Islet precursor cell (in vitro differentiated cells): ENCODE data around the gene VANGL2.
A peak's percentile ranks its signal among the peaks of the same experiment; 100 is the strongest.

Experiments
- DNase-seq: peaks from one replicate; pipeline ENCODE4 v3.0.0-alpha.2; 2018

Gene VANGL2

DNA sequence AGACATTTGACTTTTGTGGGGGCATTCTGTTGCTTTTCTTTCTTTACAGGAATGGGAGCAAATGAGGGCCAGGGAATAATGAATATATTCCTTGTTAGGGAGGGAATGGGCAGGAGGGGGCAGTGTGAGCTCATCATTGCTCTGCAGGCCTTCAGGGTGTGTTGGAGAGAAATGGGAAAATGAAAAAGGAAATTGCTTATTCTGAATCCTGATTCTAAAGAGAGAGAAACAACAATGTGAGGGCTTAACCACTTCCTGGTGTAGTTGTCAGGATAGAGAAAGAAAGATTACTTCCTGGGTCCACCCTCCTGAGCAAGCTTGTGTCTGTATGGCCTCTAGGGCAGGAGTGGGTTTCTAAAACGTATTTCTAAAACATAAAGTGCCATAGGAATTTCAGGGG is 28.3 kb downstream of the VANGL2 start:
- no peak for DNase-seq

DNA sequence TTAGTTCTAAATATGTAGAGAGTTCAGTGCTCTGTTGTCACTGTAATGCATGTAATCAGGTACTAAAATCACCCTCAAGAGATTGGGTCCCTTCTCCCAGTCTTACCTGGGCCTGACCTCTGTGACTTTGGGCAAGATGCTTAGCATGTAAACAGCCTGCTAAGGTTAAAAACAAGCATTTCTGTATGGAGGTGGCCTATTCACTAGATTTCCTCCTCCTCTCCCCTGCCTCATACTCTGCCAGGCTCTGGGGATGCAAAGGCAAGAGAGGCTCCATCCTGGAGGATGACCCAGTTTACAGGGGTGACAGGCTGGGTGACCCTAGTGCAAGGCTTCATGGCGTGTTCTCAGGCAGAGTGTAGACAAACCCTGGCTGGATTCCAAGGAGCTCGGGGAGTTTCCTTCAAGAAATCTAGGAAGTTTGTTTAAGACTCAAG is 28.8 kb downstream of the VANGL2 start:
- no peak for DNase-seq

DNA sequence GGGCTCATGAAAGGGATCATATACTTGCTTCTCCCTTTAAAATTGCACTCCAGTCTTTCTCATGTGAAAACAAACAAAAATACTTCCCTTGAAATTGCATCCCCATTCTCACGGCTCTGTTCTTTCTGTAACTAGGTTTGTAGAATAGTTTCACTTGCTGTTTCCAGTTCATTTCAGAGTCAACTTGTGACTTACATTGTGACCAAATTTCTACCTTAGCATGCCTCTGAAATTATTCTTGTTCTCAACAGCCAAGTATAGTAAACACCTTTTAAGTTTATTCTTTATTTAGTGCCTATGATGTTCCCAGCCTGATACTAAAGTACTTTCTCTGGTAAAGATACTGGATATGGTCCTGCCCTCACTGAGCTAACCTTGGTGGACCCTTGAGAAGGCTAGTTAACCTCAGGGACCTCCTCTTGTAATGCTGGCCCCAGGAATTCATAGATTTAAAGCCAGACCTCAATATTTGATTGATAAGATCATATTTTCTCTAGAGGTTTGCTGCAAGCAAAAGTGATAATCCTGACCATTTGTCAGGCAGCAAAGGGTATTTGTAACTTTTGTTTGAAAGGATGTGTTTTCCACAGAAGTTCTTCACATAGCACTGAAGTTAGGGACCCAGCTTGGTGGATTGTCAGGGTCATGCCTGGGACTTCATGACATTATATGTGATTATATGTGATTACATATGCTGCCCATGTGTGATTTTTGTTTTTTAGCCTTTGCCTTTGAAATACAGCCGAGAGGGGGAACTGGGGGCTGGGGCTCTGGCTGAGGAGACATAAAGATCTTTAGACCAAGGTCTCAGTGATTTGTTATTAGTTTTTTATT is 29.6 kb downstream of the VANGL2 start:
- DNase-seq = no peak

DNA sequence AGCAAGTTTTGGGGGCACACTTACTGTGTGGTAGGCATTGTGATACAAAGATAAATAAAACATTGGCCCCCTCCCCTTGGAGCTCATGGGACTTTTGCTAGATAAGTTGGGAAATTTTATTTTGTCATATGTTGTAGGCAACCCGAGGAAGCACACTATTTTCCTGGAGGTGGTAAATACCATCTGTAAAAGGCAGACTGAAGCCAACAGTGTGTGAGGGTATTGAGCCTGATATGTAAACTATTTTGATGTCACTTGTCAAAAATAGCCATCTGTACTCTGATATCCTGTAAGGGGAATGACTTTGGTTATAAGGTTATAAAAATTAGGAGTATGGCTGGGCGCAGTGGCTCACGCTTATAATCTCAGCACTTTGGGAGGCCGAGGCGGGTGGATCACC is 30.6 kb downstream of the VANGL2 start:
- DNase-seq = no peak

DNA sequence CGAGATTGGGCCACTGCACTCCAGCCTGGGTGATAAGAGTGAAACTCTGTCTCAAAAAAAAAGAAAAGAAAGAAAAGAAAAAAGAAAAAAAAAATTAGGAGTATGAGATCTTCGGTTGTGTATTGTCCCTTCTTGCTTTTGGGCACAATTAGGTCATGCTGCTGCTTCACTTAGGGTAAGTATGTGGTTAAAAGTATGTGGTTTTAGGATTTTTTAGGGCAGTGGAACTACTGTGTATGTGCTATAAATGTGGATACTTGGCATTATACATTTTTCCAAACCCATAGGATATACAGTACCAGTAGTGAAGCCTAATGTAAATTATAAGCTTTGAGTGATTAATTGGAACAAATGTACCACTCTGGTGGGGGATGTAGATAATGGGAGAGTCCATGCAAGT is 31.2 kb downstream of the VANGL2 start:
- no peak for DNase-seq

DNA sequence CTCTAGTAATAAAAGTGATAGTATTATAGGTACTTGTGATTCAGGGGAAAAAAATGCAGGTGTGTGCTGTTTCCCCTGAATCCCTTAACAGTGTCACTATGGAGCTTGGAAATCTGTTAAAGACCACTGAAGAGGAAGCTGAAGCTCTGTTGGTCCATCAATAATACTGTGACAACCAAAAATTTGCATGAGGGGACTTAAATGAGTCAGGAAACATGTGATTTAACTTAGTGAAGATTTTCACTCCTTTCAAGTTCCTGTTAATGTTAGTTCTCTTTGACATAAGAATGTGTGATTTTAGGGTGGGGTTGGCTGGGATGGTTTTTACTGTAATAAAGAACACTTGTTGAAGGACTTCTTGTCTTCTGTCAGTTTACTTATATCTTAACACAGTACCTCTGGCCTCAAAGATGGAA is 32.0 kb downstream of the VANGL2 start:
- no peak for DNase-seq

DNA sequence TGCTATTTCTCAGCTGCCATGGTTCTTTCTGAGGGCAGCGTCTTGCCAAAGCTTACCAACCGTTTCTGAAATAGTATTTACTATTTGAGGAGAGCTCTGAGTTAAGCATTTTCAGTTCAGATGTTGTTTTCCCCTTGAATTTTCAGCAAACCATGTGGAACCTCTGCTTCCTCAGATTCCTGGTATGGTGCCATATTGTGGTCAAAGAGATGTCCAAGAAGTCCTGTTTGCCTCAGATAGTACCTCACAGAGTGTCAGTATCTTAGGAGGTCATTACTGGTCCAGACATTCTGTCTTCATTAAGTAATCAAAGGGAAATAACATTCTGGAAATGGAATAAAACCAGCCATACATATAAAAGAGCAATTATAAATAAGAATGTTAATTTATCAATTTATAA is 36.6 kb downstream of the VANGL2 start:
- no peak for DNase-seq

DNA sequence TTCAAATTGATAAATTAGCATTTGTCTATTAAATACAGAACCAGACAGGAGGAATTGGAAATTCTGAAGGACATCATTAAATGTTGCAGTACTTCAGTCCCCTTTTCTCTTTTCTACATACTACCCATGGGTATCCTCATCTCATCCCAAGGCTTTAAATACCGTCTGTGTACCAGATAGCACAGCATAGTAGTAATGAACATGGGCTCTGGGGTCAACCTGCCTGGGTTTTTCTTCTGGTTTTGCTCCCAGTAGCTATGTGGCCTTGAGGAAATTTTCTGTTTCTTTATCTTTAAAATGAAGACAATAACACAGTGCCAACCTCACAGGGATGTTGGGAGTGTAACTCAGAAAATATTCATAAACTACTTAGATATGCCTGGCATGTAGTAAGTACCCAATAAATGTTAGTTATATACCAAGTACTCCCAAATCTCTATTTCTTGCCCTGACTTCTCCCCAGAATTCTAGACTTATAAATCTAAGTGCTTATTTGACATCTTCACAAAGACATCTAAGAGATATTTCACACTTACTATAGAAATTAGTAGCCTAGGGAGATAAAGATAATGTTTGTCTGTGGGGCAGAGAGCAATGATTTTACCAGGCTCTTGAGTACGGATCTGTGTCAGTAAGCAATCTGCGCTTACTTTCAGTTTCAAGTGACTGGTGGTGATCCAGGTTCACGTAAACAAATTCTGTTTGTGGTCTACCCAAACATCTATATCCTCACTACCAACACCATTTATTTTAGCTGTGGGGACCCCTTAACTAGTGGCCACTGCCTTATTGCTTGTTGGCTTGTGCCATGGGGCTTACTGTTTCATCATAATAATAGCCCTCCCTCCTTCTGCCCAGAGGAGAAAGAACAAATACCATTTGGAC is 37.3 kb downstream of the VANGL2 start:
- DNase-seq = no peak

DNA sequence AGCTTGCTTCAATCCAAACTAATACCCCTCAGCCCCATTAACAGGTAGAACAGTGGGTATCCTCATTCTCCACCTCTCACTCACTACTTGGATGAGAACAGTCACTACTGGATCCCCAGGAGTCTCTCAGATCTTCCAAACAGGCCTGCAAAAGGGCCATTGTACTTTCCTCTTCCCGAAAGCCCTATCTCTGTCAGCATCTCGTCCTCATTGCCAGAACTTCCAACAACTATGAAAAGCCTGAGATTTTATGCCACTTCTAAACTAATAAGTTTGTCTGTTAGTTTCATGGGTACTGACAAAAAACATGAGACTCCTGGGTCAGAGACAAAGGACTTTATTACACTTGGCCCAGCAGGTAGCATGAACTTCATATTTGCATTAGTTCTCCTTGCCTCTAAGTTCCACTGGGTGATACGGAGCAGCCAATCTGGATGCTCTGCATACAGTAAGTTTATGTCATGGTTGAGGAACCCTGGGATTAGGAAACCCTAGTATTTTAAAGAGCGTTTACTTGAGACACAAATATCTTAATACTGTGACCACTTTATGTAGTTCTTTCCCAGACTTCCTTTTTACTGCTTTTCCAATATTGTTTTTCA is 38.1 kb downstream of the VANGL2 start:
- no peak for DNase-seq

DNA sequence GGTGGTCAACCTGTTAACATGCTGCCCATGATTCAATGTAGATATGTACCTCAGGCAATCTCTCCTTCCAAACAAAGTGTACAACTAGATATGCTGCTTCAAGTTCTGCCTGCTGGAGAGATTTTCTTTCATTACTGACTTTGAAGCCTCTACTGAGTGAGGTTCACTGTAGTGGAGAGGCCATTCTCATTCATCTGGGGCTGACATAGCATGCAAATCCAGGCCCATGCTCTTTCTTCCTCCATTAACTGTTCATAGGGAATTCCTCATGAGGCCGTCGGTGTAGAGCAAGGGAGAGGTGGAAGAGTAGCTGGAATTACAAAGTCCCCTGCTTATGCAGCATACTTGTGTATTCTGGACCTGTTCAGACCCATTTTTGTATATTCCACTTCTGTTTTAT is 38.6 kb downstream of the VANGL2 start:
- DNase-seq = no peak

DNA sequence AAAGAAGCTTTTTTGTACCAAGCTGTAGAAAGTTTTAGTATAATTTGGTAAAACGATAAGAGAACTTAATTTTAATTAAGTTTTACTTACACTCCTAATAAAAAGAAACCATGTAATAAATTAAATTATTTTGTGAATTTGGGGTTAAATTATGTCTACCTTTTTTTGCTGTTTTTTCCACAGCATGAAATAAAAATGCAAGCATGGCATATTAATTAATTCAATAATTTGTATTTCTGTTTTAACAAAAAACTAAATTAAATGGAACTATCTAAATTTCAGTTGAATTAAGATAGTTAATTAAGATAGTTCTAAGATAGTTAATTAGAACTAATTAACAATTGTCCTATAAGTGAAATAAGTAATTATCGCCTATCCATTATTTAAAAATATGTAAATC is 39.4 kb downstream of the VANGL2 start:
- DNase-seq = no peak

DNA sequence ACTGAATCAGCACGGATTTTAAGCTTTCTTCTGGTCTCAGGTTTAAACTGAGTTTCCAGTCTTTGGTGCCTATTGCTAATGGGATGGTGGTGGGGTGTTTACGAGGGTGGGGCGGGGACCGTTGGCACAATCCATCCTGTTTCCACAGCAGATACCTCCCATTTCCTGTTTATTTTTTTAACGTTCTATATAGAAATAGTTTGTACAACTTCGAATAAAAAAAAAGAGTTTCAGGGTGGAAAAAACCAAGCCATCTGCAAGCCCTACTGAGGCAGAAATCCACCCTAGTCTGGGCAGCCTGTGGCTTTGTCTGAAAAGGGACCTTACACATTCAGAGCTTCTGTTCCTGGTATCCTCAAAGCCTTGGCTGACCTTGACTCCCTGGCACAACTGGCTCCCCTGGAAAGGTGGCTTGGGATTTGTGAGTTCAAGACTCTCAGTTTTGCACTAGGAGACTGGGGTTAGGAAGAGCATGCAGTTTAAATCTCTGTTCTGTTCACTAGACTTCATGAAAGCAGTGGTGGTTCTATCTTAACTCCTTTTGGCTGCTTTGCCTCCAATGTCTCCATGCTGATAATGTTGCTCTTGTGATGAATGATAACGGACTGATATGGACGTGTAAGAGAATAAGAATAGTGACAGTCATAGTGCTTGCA is 46.7 kb downstream of the VANGL2 start:
- no peak for DNase-seq

DNA sequence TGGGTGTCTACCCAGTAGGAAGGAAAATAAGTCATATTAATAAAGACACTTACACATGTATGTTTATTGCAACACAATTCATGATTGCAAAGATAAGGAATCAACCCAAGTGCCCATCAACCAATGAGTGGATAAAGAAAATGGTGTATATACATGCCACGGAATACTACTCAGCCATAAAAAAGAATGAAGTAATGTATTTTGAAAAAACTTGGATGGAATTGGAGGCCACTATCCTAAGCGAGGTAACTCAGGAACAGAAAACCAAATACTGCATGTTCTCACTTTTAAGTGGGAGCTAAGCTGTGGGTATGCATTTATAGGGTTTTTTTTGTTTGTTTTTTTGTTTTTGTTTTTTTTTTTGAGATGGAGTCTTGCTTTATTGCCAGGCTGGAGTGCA is 49.1 kb downstream of the VANGL2 start:
- DNase-seq = no peak

DNA sequence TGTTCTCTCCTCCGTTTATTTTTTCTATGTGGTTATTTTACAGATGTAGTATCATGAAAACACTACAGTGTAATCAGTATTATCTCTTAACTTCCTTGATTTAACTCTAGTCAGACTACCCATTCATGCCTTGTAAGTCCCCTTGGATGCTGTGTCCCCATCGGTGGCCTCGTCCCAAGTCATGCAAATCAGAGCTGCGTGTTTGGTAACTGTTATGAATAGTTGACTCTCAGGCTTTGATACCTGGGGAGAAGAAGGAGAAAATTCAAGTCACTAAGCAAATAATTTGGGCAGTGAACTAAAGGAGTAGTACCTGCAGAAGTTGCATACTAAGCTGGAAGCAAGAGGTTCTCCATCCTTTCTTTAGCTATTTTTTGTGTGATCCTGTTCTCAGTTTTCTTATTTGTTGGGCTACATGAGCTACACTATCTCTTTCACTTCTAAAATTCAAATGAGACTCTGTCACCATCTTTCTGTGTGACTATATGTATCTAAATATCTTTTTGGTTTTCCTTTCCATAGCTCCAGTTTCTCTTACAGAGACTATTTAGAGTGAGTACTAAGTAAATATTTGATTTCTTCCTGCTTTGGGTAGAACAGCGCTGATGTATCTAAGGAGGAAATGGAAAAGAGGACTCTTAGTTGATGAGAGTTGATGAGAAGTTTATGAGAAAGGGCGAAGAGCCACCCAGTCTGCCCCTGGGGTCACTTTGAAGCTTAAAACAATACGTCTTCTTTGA is 50.9 kb downstream of the VANGL2 start:
- DNase-seq = no peak

DNA sequence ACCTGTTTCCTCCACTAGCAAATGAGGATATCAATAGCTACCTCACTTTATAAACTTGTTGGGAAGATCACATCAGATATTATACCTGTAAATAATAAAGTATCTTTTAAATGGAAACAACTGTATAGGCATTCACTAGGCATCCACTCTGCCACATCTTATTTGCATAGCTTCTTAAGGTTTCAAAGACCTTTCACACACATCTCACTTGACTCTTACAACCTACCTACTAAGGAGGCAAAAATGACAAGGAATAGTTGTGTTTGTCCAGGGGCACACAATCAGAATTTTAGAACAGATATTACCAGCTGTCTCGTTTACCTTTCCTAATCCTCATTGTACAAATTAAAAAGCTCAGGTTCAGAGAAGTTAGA is 51.5 kb downstream of the VANGL2 start:
- DNase-seq = no peak

DNA sequence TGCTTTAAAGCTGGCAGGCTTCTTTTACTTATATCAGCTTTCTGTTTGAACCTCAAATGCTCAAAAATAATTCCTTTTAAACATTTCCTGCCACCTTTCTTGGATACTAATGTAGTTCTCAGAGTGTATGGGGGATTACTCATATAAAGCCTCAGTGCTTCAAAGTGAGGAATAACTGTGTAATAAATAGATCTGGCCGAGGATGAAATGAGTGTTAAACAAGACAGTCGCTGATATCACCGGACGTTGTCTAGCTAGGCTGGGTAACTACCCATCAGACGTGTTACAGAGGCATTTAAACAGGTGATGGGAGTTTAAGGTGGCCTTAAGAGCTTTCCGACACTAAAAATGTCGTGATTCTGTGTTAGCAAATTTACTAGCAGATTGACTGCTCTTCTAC is 53.1 kb downstream of the VANGL2 start:
- DNase-seq = no peak

DNA sequence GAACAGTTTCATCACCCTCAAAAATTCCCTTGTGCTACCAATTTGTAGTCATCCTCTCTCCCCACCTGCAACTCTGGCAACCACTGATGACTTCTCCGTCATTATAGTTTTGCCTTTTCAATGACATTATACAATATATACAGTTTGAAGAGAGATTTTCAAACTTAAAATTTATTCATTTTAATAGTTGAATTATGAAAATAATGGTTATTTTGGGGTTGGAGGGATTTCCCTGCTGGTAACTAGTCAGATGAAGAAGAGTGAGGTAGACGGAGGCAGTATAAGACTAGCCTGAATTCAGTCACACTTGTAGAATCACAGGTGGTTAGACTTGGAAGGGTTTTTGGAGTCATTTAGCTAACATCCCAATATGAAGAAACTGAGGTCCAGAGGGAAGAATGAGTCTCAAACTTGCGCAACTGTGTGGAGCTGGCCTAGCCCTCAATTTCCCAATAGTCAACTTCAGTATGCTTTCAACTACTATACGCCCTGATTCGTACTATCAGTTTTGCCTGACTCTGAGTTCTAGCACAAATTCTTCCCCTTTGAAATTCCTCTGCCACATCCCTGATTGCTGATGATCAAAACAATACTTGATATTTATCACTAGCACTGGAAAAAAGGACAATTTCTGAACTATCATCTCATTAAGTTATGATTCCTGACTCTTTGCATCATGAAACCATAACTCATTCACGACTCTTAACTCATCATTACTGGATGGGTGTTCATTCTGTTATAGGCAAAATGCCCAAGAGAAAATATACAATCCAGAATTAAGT is 54.2 kb downstream of the VANGL2 start:
- DNase-seq = no peak

DNA sequence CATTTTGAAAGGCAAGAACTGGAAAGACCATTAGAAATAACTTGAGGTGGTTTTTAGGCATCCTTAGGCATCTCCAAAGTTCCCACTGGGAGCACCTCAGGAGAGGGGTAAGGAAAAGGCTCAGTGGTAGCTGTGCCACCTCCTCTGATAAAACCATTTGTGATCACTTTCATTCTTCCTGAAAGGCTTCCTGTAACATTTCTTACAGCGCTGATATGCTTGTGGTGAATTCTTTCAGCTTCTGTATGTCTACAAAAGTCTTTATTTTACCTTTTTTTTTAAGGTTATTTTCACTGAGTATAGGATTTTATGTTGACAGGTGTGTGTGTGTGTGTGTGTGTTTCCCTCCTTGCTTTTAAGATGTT is 54.8 kb downstream of the VANGL2 start:
- DNase-seq = no peak

DNA sequence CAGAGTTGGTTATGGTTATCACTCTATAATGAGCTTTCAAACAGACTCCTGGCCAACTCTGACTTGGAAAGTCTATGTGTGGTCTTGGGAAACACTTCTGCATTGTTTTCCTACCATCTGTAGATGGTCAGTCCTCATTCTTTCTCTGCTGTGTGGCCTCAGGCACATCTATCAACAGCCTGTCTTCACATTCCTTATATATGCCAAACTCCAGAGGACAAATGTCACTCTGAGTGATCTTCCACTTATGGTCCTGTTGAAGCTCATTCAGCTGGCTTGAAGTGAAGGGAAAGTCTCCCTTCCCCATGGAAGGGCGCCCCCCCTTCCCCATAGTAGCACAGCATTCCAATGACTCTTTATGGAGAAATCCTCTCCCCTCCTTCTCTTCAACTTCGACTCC is 58.7 kb downstream of the VANGL2 start:
- peak; percentile 65 for DNase-seq

DNA sequence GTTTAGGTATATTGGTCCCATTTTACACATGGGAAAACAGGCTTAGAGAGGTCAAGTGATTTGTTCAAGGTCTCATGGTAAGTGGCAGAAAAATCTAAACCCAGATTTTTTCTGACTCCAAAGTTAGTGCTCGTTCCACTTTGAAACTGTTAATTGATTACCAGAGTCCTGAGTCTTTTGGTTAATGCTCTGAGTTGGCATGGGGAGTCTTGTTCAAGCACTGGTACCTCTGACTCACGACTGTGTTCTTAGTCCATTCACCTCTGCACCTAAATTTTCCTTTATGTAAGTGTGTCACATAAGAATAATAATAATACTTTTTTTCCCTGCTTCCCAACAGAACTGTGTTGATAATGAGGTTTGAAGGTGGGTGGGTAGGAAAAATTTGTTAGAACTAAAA is 59.3 kb downstream of the VANGL2 start:
- DNase-seq = no peak

DNA sequence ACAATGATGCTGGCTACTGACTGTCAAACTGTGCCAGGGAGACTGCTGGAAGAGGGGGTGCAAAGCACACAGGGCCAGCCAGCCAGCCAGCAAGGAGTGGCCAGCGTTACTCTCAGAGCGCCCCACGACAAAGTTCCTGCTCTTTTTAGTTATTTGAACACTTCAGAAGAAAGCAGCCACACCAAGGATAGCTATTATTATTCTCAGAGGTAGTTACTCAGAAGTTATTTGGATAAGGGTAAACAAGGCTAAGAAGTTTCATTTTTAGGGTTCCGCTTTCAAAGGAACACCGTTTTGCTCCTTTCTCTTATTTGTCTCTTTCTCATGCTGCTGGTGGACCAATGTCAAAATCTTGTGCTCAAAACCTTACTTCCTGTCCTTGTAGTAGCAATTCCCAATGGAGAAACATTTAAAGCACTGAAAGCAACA is 59.9 kb downstream of the VANGL2 start:
- no peak for DNase-seq
